HepG2 (cell line): Measurements from ENCODE around the gene POLDIP3. TPM values are rescaled to one million over a fixed set of nuclear protein-coding genes. Genes with fewer than 3 reads are reported as not detected.

ENCODE experiments used
- ATAC-seq: fragments of 200-7000 bp; cut with Tn5 transposase; 3 replicates; pipeline ENCODE4 v1.9.1; 2020; ENCODE audit warnings: mild to moderate bottlenecking, moderate library complexity
- BruUV-seq: library from RNA; stranded (reverse); fragments of 400-500 nt; replicated peaks from 2 replicates; lab custom pipeline; 2021; lab: Mats Ljungman, UMichigan
- CTCF ChIA-PET: fragments of 300-600 bp; formaldehyde crosslinking; extraction: SDS; loops from one replicate; lab custom pipeline; 2021; ENCODE audit warnings: low total read pairs, inconsistent platforms, low intra/inter-chr PET ratio; lab: Yijun Ruan, JAX
- POLR2A ChIA-PET: fragments of 350-600 bp; sonication (Branson Sonifier 250); formaldehyde crosslinking; loops from one replicate; lab custom pipeline; 2020; ENCODE audit warnings: antibody characterized with exemption, inconsistent platforms; lab: Yijun Ruan, JAX
- DNase-seq: peaks from one replicate; pipeline ENCODE4 v3.0.0-alpha.2; 2015; ENCODE audit warnings: low spot score
- FAIRE-seq: peaks from 3 replicates; lab custom pipeline; 2011; peaks lifted over from hg19 to GRCh38; lab: Jason Lieb, UNC
- H2AFZ ChIP-seq: one replicate; pipeline ENCODE4 v1.6.1; 2011; ENCODE audit warnings: low read length, inconsistent platforms
- H3K27ac ChIP-seq: fragments of 300-600 bp; 3 replicates; pipeline ENCODE4 v1.8.0; 2011; ENCODE audit warnings: mixed run types, mild to moderate bottlenecking, mixed read lengths, low read length, inconsistent platforms; ENCODE audit not compliant: insufficient read depth; ENCODE audit errors: extremely low read length
- H3K27me3 ChIP-seq, 2 experiments: fragments of 200-600 bp in 1 of 2; 2 replicates in 1 of 2; 3 replicates in 1 of 2; pipeline versions ENCODE4 v1.6.0 to v1.8.0; 2011; ENCODE audit warnings: low read length in 2 of 2, mild to moderate bottlenecking in 2 of 2, moderate library complexity in 2 of 2, inconsistent platforms in 1 of 2; ENCODE audit not compliant: insufficient read depth in 2 of 2, control insufficient read depth in 1 of 2
- H3K36me3 ChIP-seq, 2 experiments: fragments of 200-600 bp in 1 of 2; replicated peaks in 1 of 2; 2 replicates in 1 of 2; 3 replicates in 1 of 2; pipeline versions ENCODE4 v1.5.1 to v1.8.0; 2011; ENCODE audit warnings: low read length in 2 of 2, inconsistent platforms in 1 of 2; ENCODE audit not compliant: insufficient read depth in 2 of 2, control insufficient read depth in 1 of 2
- H3K4me1 ChIP-seq: 2 replicates; pipeline ENCODE4 v1.5.1; 2012; ENCODE audit warnings: low read length, inconsistent platforms; ENCODE audit not compliant: insufficient read depth
- H3K4me2 ChIP-seq: 2 replicates; pipeline ENCODE4 v1.6.0; 2011; ENCODE audit warnings: low read depth, low read length, inconsistent platforms
- H3K4me3 ChIP-seq, 3 experiments: fragments of 200-600 bp in 1 of 3; sonication (generic), shearing (Covaris generic) in 1 of 3; replicated peaks in 1 of 3; 2 replicates each; pipeline ENCODE4 v1.5.1; 2011 to 2016; ENCODE audit warnings: low read length in 3 of 3, inconsistent platforms in 2 of 3, low read depth in 2 of 3, mild to moderate bottlenecking in 2 of 3, control low read depth in 1 of 3, mixed read lengths in 1 of 3; ENCODE audit not compliant: insufficient read depth in 1 of 3
- H3K79me2 ChIP-seq: one replicate; pipeline ENCODE4 v1.6.1; 2011; ENCODE audit warnings: low read length, inconsistent platforms; ENCODE audit not compliant: insufficient read depth
- H3K9ac ChIP-seq: 2 replicates; pipeline ENCODE4 v1.6.0; 2011; ENCODE audit warnings: mild to moderate bottlenecking, low read depth, low read length, inconsistent platforms; ENCODE audit not compliant: insufficient read depth
- H3K9me3 ChIP-seq: 2 replicates; pipeline ENCODE4 v1.5.1; 2012; ENCODE audit warnings: mild to moderate bottlenecking, low read length
- H4K20me1 ChIP-seq: 2 replicates; pipeline ENCODE4 v1.6.0; 2011; ENCODE audit warnings: inconsistent platforms, mild to moderate bottlenecking, low read length, moderate library complexity; ENCODE audit not compliant: insufficient read depth
- CHD2 ChIP-seq: IDR thresholded peaks from 2 replicates; pipeline ENCODE4 v1.6.1; 2011; ENCODE audit warnings: low read depth, low read length, improper control_type of control experiment
- HDAC2 ChIP-seq: sonication (generic); formaldehyde crosslinking; IDR thresholded peaks from 2 replicates; pipeline ENCODE4 v1.4.0; 2020; ENCODE audit warnings: missing genetic modification reagents
- HNRNPK ChIP-seq: fragments of 200-400 bp; formaldehyde crosslinking; IDR thresholded peaks from 2 replicates; pipeline ENCODE4 v1.6.1; 2018; ENCODE audit warnings: low read length, low read depth, moderate library complexity, mild to moderate bottlenecking; ENCODE audit not compliant: poor library complexity, severe bottlenecking
- HOXA5 ChIP-seq: sonication (generic); formaldehyde crosslinking; IDR thresholded peaks from 2 replicates; pipeline ENCODE4 v1.4.0; 2020; ENCODE audit warnings: missing genetic modification reagents
- KMT2A ChIP-seq: sonication (generic); formaldehyde crosslinking; IDR thresholded peaks from 2 replicates; pipeline ENCODE4 v1.4.0; 2020; ENCODE audit warnings: missing genetic modification reagents
- MATR3 ChIP-seq: sonication (generic); formaldehyde crosslinking; IDR thresholded peaks from 2 replicates; pipeline ENCODE4 v1.4.0; 2020; ENCODE audit warnings: missing genetic modification reagents
- PCBP2 ChIP-seq: fragments of 200-400 bp; formaldehyde crosslinking; optimal IDR thresholded peaks from 2 replicates; pipeline ENCODE3; 2018; ENCODE audit warnings: low read length, low read depth; ENCODE audit not compliant: poor library complexity, severe bottlenecking
- POLR2AphosphoS5 ChIP-seq: IDR thresholded peaks from 2 replicates; pipeline ENCODE4 v1.6.1; 2012; ENCODE audit warnings: low read depth, low read length
- POLR2G ChIP-seq: fragments of 200-400 bp; formaldehyde crosslinking; IDR thresholded peaks from 2 replicates; pipeline ENCODE4 v1.6.1; 2018; ENCODE audit warnings: mild to moderate bottlenecking, low read depth, low read length, moderate library complexity
- REL ChIP-seq: sonication (generic); formaldehyde crosslinking; conservative IDR thresholded peaks from 2 replicates; pipeline ENCODE4 v1.8.0; 2022; ENCODE audit warnings: mild to moderate bottlenecking, missing genetic modification reagents, moderate library complexity
- REPIN1 ChIP-seq: sonication (generic); formaldehyde crosslinking; IDR thresholded peaks from 2 replicates; pipeline ENCODE4 v1.8.0; 2022; ENCODE audit warnings: missing genetic modification reagents, low read depth, mild to moderate bottlenecking, borderline replicate concordance
- RFX5 ChIP-seq: IDR thresholded peaks from 2 replicates; pipeline ENCODE4 v1.6.1; 2011; ENCODE audit warnings: low read depth, low read length, improper control_type of control experiment
- SSRP1 ChIP-seq: IDR thresholded peaks from 2 replicates; pipeline ENCODE4 v1.6.1; 2016; ENCODE audit warnings: control low read depth
- TCF12 ChIP-seq, 2 experiments: fragments of 450-650 bp in 1 of 2; sonication (generic) in 1 of 2; formaldehyde crosslinking in 1 of 2; IDR thresholded peaks; 2 replicates each; pipeline versions ENCODE4 v1.6.1 to v1.8.0; 2017 to 2022; ENCODE audit warnings: antibody characterized with exemption in 1 of 2, mild to moderate bottlenecking in 1 of 2, missing genetic modification reagents in 1 of 2, moderate library complexity in 1 of 2
- THAP9 ChIP-seq: sonication (generic); formaldehyde crosslinking; IDR thresholded peaks from 2 replicates; pipeline ENCODE4; 2020; ENCODE audit warnings: missing genetic modification reagents, mild to moderate bottlenecking, borderline replicate concordance
- TP53 ChIP-seq: sonication (generic); formaldehyde crosslinking; conservative IDR thresholded peaks from 2 replicates; pipeline ENCODE4 v1.4.0; 2020; ENCODE audit warnings: missing genetic modification reagents
- ZFX ChIP-seq: sonication (generic); formaldehyde crosslinking; IDR thresholded peaks from 2 replicates; pipeline ENCODE4 v1.4.0; 2020; ENCODE audit warnings: mild to moderate bottlenecking, low read depth, missing genetic modification reagents, moderate library complexity
- ZFY ChIP-seq: sonication (generic); formaldehyde crosslinking; IDR thresholded peaks from 2 replicates; pipeline ENCODE4 v1.4.0; 2020; ENCODE audit warnings: missing genetic modification reagents
- ZMYM3 ChIP-seq: sonication (generic); formaldehyde crosslinking; IDR thresholded peaks from 2 replicates; pipeline ENCODE4 v1.5.1; 2020; ENCODE audit warnings: mild to moderate bottlenecking, missing genetic modification reagents
- ZNF3 ChIP-seq: IDR thresholded peaks from 2 replicates; pipeline ENCODE4 v1.7.0; 2017; ENCODE audit warnings: inconsistent platforms
- ZNF564 ChIP-seq: sonication (generic); formaldehyde crosslinking; IDR thresholded peaks from 2 replicates; pipeline ENCODE4 v1.8.1; 2023; ENCODE audit warnings: mild to moderate bottlenecking, missing genetic modification reagents
- ZNF589 ChIP-seq: sonication (generic); formaldehyde crosslinking; conservative IDR thresholded peaks from 2 replicates; pipeline ENCODE4 v1.8.0; 2022; ENCODE audit warnings: mild to moderate bottlenecking, moderate library complexity, missing genetic modification reagents
- ZNF629 ChIP-seq: sonication (generic); formaldehyde crosslinking; conservative IDR thresholded peaks from 2 replicates; pipeline ENCODE4 v1.5.0; 2020; ENCODE audit warnings: missing genetic modification reagents
- ZNF749 ChIP-seq: sonication (generic); formaldehyde crosslinking; IDR thresholded peaks from 2 replicates; pipeline ENCODE4 v1.8.0; 2022; ENCODE audit warnings: mild to moderate bottlenecking, missing genetic modification reagents, moderate library complexity, borderline replicate concordance
- ZNF792 ChIP-seq: IDR thresholded peaks from 2 replicates; pipeline ENCODE4 v1.6.1; 2016
- whole genome bisulfite sequencing: methylation state at CpG from one replicate; pipeline ENCODE4 v1.1.6; 2017; ENCODE audit warnings: low lambda C conversion rate; 5-methylcytosine and 5-hydroxymethylcytosine counted together
- in situ Hi-C: cut with HindIII; loops from 2 replicates; pipeline ENCODE4 v1.10.0; 2017; ENCODE audit warnings: low pct_unique_long_range_greater_than_20kb; ENCODE audit not compliant: extremely low pct_ligation_motif_present
- intact Hi-C: fragments of 100-400 bp; cut with micrococcal nuclease; formaldehyde crosslinking; loops from one replicate; pipeline ENCODE4 v1.10.0; 2022; ENCODE audit not compliant: unreplicated experiment
- polyA plus RNA-seq, 8 experiments: library from polyadenylated mRNA; depleted of rRNA in 3 of 8; stranded (reverse) in 7 of 8; unstranded in 1 of 8; fragments of >200 nt; fragmentation: Illumina TruSeq in 4 of 8; extraction: Trizol in 4 of 8; gene quantifications; 2 replicates each; pipeline versions ENCODE4 v1.2.1 to v1.2.3, GENCODE V29; 2011 to 2016; ENCODE audit warnings: low read depth in 4 of 8, missing spikeins in 1 of 8, mixed read lengths in 1 of 8; ENCODE audit not compliant: insufficient read depth in 1 of 8
- total RNA-seq, 5 experiments: library from RNA; depleted of rRNA; stranded (reverse); fragments of >200 nt; fragmentation: Illumina TruSeq; extraction: Trizol; gene quantifications; 2 replicates each; pipeline ENCODE4 v1.2.3, GENCODE V29; 2016; ENCODE audit warnings: low read depth in 1 of 5

Gene POLDIP3
- total and polyA plus RNA-seq, 2 of the 13 experiments (the other 11 are each of a cell fraction or from before 2014, with no cell fraction given): 45.8 to 47.4 TPM

- ChIA-PET CTCF (no interaction called here), POLR2A (interaction anchor here (1.6 to 4.9 kb wide), 3 partner anchors 10 to 31 kb away, joined by 3 to 54 read pairs (median 5); partner anchors contain the start of gene POLDIP3)
- Histone ChIP-seq H2AFZ (no peak overlapping the region), H3K4me2 (peak overlapping the region; percentile 96), H4K20me1 (peaks cover 10% of the 10 kb centered on the region; the same call in 1 of the 2 replicates), H3K4me1 (peaks cover 83% of the 10 kb centered on the region), H3K79me2 (peaks cover 74% of the 10 kb centered on the region), H3K27me3 (no peaks in the 10 kb centered on the region; a peak in 1 of 5 replicates), H3K9me3 (no peaks in the 10 kb centered on the region), H3K27ac (peak overlapping the region; percentile 88), H3K4me3 (peak overlapping the region; percentile 11 to 100 (median 42); a peak in 5 of 6 replicates), H3K36me3 (no peaks in the 10 kb centered on the region; a peak in 2 of 5 replicates), H3K9ac (peak overlapping the region; percentile 98)
- DNase-seq (no peak), ATAC-seq (no peak), FAIRE-seq (no peak)
- 75% methylated on average over 12 of the region's 19 CpGs for WGBS
- no TSS peak for BruUV-seq
- intact Hi-C loops: loop anchor here (10.0 kb wide), 2 partner anchors 159 to 209 kb away; partner anchors contain the start of gene ARFGAP3
- in situ Hi-C loops: no loop called here
- no peak for TF ChIP-seq ZNF564 (CRISPR knock-in tag)
- 0 out of 2 replicates have a peak, but pooled peaks have one; percentile 15 for TF ChIP-seq KMT2A (CRISPR knock-in tag)
- no peak for TF ChIP-seq ZMYM3 (CRISPR knock-in tag)
- no peak for TF ChIP-seq CHD2
- no peak for TF ChIP-seq ZNF3 (CRISPR knock-in tag)
- peak; percentile 13; the same call in 1 of the 2 replicates for TF ChIP-seq POLR2G
- TF ChIP-seq HNRNPK: no peak
- TF ChIP-seq RFX5: no peak
- TF ChIP-seq TP53 (CRISPR knock-in tag): no peak
- TF ChIP-seq REPIN1 (CRISPR knock-in tag): no peak
- TF ChIP-seq REL (CRISPR knock-in tag): no peak
- TF ChIP-seq SSRP1 (CRISPR knock-in tag): no peak
- TF ChIP-seq ZNF749 (CRISPR knock-in tag): no peak
- TF ChIP-seq ZFY (CRISPR knock-in tag): 0 out of 2 replicates have a peak, but pooled peaks have one; percentile 6
- no peak for TF ChIP-seq ZNF589 (CRISPR knock-in tag)
- TF ChIP-seq THAP9 (CRISPR knock-in tag): no peak
- no peak for TF ChIP-seq MATR3 (CRISPR knock-in tag)
- 0 out of 2 replicates have a peak, but pooled peaks have one; percentile 8 for TF ChIP-seq ZNF792
- no peak for TF ChIP-seq HOXA5 (CRISPR knock-in tag)
- no peak for TF ChIP-seq ZNF629 (CRISPR knock-in tag)
- no peak for TF ChIP-seq HDAC2 (CRISPR knock-in tag)
- no peak for TF ChIP-seq ZFX
- TF ChIP-seq POLR2AphosphoS5: no peak; the same call in 1 of the 2 replicates
- no peak for TF ChIP-seq TCF12 (IDR thresholded peaks at IDR 0.05)
- no peak for TF ChIP-seq TCF12 (CRISPR knock-in tag; IDR thresholded peaks at IDR 0.05)
- TF ChIP-seq PCBP2: no peak
Measured at GRCh38 chr22:42645341-42645937, 30.8 kb upstream of the POLDIP3 start.
